DLD1 (cell line): ENCODE measurements around the gene SULT4A1.

ENCODE experiments used
- in situ Hi-C: cut with HindIII; loops from 2 replicates; pipeline ENCODE4 v1.10.0; 2017; ENCODE audit warnings: low sequenced_read_pairs

The SULT4A1 gene

GRCh38 chr22:43862882-43863202 is 529 bp upstream of the SULT4A1 start:
- in situ Hi-C loops: no loop called here

GRCh38 chr22:43861529-43861928 is 784 bp downstream of the SULT4A1 start:
- in situ Hi-C loops: no loop called here

- in situ Hi-C loops: no loop called here
Measured at GRCh38 chr22:43860831-43861230, 1.5 kb downstream of the SULT4A1 start.

GRCh38 chr22:43860126-43860525 is 2.2 kb downstream of the SULT4A1 start:
- in situ Hi-C loops: no loop called here

- in situ Hi-C loops: no loop called here
Measured at GRCh38 chr22:43859621-43860020, 2.7 kb downstream of the SULT4A1 start.

GRCh38 chr22:43859176-43859575 is 3.1 kb downstream of the SULT4A1 start:
- in situ Hi-C loops: no loop called here

GRCh38 chr22:43858156-43858895 is 4.0 kb downstream of the SULT4A1 start:
- in situ Hi-C loops: no loop called here

- in situ Hi-C loops: no loop called here
Measured at GRCh38 chr22:43857367-43857766, 4.9 kb downstream of the SULT4A1 start.

- in situ Hi-C loops: no loop called here
Measured at GRCh38 chr22:43855431-43855830, 6.9 kb downstream of the SULT4A1 start.

- in situ Hi-C loops: no loop called here
Measured at GRCh38 chr22:43854786-43855271, 7.5 kb downstream of the SULT4A1 start.

- in situ Hi-C loops: no loop called here
Measured at GRCh38 chr22:43854121-43854785, 8.1 kb downstream of the SULT4A1 start.

GRCh38 chr22:43853328-43853931 is 8.9 kb downstream of the SULT4A1 start:
- in situ Hi-C loops: no loop called here

- in situ Hi-C loops: no loop called here
Measured at GRCh38 chr22:43852573-43853327, 9.6 kb downstream of the SULT4A1 start.

GRCh38 chr22:43851979-43852307 is 10.4 kb downstream of the SULT4A1 start:
- in situ Hi-C loops: no loop called here

- in situ Hi-C loops: no loop called here
Measured at GRCh38 chr22:43851058-43851978, 11.0 kb downstream of the SULT4A1 start.

GRCh38 chr22:43850529-43850928 is 11.8 kb downstream of the SULT4A1 start:
- in situ Hi-C loops: no loop called here

GRCh38 chr22:43849731-43850130 is 12.6 kb downstream of the SULT4A1 start:
- in situ Hi-C loops: no loop called here

GRCh38 chr22:43848366-43849171 is 13.7 kb downstream of the SULT4A1 start:
- in situ Hi-C loops: no loop called here

- in situ Hi-C loops: no loop called here
Measured at GRCh38 chr22:43847376-43848289, 14.7 kb downstream of the SULT4A1 start.
